ENCODE measurements around the gene TTPAL.

GRCh38 chr20:44470327-44470726 is 5.3 kb upstream of the TTPAL start:
- TF ChIP-seq EZH2 (IDR thresholded peaks at IDR 0.05; ENCODE audit: low read length, unreplicated experiment) (no peak), CTCF (conservative IDR thresholded peaks at IDR 0.05; ENCODE audit: low read depth, low read length) (no peak)
